DND-41 (cell line): Measurements from ENCODE around the gene MYOM1.

Experiments
- ATAC-seq: fragments of 200-7000 bp; cut with Tn5 transposase; 3 replicates; pipeline ENCODE4 v1.9.1; 2021; ENCODE audit warnings: low read depth; ENCODE audit not compliant: insufficient read depth
- DNase-seq: peaks from one replicate; pipeline ENCODE4 v3.0.0-alpha.2; 2020
- H2AFZ ChIP-seq: 2 replicates; pipeline ENCODE4 v1.6.0; 2012; ENCODE audit warnings: low read depth, low read length
- H3K27ac ChIP-seq: 2 replicates; pipeline ENCODE4 v1.5.1; 2012; ENCODE audit warnings: low read length, inconsistent platforms
- H3K27me3 ChIP-seq: fragments of 200-600 bp; sonication (generic); 2 replicates; pipeline ENCODE4 v1.6.0; 2012; ENCODE audit warnings: low read length, mild to moderate bottlenecking, inconsistent platforms; ENCODE audit not compliant: insufficient read depth, poor library complexity
- H3K36me3 ChIP-seq: 2 replicates; pipeline ENCODE4 v1.5.1; 2012; ENCODE audit warnings: low read length, inconsistent platforms; ENCODE audit not compliant: insufficient read depth
- H3K4me1 ChIP-seq: 2 replicates; pipeline ENCODE4 v1.5.1; 2012; ENCODE audit warnings: mild to moderate bottlenecking, low read length; ENCODE audit not compliant: insufficient read depth
- H3K4me2 ChIP-seq: 2 replicates; pipeline ENCODE4 v1.6.0; 2012; ENCODE audit warnings: mild to moderate bottlenecking, moderate library complexity, low read length, inconsistent platforms; ENCODE audit not compliant: insufficient read depth
- H3K4me3 ChIP-seq, 2 experiments: fragments of 200-600 bp in 1 of 2; shearing (Covaris generic) in 1 of 2; 2 replicates each; pipeline ENCODE4 v1.5.1; 2012 to 2016; ENCODE audit warnings: inconsistent platforms in 2 of 2, low read length in 2 of 2, mild to moderate bottlenecking in 2 of 2, low read depth in 1 of 2, moderate library complexity in 1 of 2
- H3K79me2 ChIP-seq: 2 replicates; pipeline ENCODE4 v1.6.0; 2012; ENCODE audit warnings: low read length, inconsistent platforms; ENCODE audit not compliant: insufficient read depth
- H3K9ac ChIP-seq: 2 replicates; pipeline ENCODE4 v1.6.0; 2012; ENCODE audit warnings: low read depth, mild to moderate bottlenecking, inconsistent platforms, low read length, moderate library complexity
- H3K9me3 ChIP-seq: 2 replicates; pipeline ENCODE4 v1.5.1; 2012; ENCODE audit warnings: low read length, moderate library complexity, mild to moderate bottlenecking, inconsistent platforms; ENCODE audit not compliant: insufficient read depth, severe bottlenecking
- H4K20me1 ChIP-seq: 2 replicates; pipeline ENCODE4 v1.6.0; 2012; ENCODE audit warnings: low read length; ENCODE audit not compliant: insufficient read depth
- EZH2 ChIP-seq: IDR thresholded peaks from 3 replicates; pipeline ENCODE4 v1.6.1; 2012; ENCODE audit warnings: borderline replicate concordance, low read depth, mild to moderate bottlenecking, moderate library complexity, low read length, inconsistent platforms; ENCODE audit not compliant: severe bottlenecking
- TF ChIP-seq, protein P1 (sequence below): IDR thresholded peaks from 2 replicates; pipeline ENCODE4 v1.5.1; 2012; ENCODE audit warnings: borderline replicate concordance, low read length, moderate library complexity, mild to moderate bottlenecking; ENCODE audit not compliant: poor library complexity, severe bottlenecking; ENCODE audit errors: extremely low read depth

Gene MYOM1

DNA sequence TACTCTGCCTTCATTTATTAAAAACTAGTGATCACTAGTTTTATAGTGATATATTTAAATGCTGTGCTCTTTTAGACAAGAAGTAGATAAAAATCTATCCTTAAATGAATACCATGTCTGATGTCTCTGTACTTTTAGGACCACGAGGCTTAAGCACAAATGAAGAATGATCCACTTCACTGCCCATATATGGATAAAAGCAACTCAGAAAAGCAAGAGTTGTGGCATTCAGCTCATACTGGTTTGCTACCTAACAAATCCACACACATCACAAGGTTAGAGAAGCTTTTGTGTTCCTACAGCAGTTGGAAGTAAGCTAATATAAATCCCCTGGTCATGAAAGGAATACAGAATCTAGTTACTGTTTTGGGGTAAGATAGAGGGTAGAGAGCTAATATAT, 134.2 kb downstream of the MYOM1 start:
- H3K9ac ChIP-seq: no peak overlapping the region
- H4K20me1 ChIP-seq: no peaks in the 10 kb centered on the region
- H3K36me3 ChIP-seq: no peaks in the 10 kb centered on the region
- ATAC-seq: no peak
- no peaks in the 10 kb centered on the region for H3K27me3 ChIP-seq
- H3K4me2 ChIP-seq: no peak overlapping the region
- no peak for TF ChIP-seq EZH2
- TF ChIP-seq, protein P1, sequence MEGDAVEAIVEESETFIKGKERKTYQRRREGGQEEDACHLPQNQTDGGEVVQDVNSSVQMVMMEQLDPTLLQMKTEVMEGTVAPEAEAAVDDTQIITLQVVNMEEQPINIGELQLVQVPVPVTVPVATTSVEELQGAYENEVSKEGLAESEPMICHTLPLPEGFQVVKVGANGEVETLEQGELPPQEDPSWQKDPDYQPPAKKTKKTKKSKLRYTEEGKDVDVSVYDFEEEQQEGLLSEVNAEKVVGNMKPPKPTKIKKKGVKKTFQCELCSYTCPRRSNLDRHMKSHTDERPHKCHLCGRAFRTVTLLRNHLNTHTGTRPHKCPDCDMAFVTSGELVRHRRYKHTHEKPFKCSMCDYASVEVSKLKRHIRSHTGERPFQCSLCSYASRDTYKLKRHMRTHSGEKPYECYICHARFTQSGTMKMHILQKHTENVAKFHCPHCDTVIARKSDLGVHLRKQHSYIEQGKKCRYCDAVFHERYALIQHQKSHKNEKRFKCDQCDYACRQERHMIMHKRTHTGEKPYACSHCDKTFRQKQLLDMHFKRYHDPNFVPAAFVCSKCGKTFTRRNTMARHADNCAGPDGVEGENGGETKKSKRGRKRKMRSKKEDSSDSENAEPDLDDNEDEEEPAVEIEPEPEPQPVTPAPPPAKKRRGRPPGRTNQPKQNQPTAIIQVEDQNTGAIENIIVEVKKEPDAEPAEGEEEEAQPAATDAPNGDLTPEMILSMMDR: no peak
- no peaks in the 10 kb centered on the region for H3K9me3 ChIP-seq
- H3K79me2 ChIP-seq: no peaks in the 10 kb centered on the region
- no peaks in the 10 kb centered on the region for H3K4me1 ChIP-seq
- DNase-seq: no peak
- H2AFZ ChIP-seq: no peak overlapping the region
- H3K4me3 ChIP-seq: no peak overlapping the region
- no peak overlapping the region for H3K27ac ChIP-seq

DNA sequence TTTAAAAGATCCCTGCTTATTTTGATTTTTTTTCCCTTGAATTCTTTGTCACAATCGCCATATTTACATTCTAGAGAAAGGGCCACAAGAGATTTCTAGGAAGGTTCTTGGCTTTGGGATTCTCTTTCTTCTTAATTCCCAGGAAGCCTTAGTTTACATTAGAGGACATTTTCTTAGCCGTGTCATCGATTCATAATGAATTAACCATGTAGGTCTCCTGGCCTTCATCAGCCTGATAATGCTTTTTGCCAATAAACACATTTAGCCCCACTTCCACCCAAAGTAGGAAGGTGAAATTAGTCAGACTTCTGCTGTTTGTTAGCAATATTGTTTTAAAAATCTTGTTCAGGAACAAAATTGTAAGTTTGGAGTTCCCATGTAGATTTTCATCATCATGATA, 135.6 kb downstream of the MYOM1 start:
- ATAC-seq: no peak
- no peaks in the 10 kb centered on the region for H3K79me2 ChIP-seq
- H3K27ac ChIP-seq: no peak overlapping the region

DNA sequence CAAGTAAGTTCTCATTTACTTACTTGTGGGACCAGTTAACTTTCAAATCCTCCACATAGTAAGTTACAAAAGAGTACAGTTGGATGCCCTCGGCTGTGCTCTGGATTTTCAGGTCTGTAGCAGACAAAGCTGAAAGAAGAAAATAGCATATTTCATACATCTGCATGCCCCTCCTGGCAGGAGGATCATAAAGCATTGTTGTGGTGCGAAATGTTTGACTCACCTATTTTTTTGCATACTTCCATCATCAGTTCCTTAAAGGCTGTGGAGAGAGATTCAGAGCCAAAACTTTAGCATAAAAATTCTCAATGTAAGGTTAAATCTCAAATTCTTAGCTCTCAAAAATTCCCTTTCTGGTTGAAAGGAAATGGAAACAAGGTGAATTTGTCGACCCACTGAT, 136.0 kb downstream of the MYOM1 start:
- no peaks in the 10 kb centered on the region for H3K36me3 ChIP-seq
- TF ChIP-seq, protein P1: no peak
- no peak for TF ChIP-seq EZH2
- H3K9ac ChIP-seq: no peak overlapping the region
- ATAC-seq (no peak), DNase-seq (no peak)
- H3K79me2 ChIP-seq: no peaks in the 10 kb centered on the region
- H3K27ac ChIP-seq: no peak overlapping the region
- no peak overlapping the region for H2AFZ ChIP-seq
- H3K9me3 ChIP-seq: no peaks in the 10 kb centered on the region
- H3K4me1 ChIP-seq: no peaks in the 10 kb centered on the region
- no peaks in the 10 kb centered on the region for H3K27me3 ChIP-seq
- no peaks in the 10 kb centered on the region for H4K20me1 ChIP-seq
- no peak overlapping the region for H3K4me3 ChIP-seq
- H3K4me2 ChIP-seq: no peak overlapping the region

More for the DNA sequence above, 135.6 kb downstream of the MYOM1 start:
- Histone ChIP-seq H2AFZ (no peak overlapping the region), H3K9me3 (no peaks in the 10 kb centered on the region), H3K27me3 (no peaks in the 10 kb centered on the region), H3K4me1 (no peaks in the 10 kb centered on the region), H3K4me3 (no peak overlapping the region), H3K36me3 (no peaks in the 10 kb centered on the region), H3K4me2 (no peak overlapping the region), H3K9ac (no peak overlapping the region), H4K20me1 (no peaks in the 10 kb centered on the region)
- no peak for TF ChIP-seq EZH2
- TF ChIP-seq, protein P1: no peak
- DNase-seq: no peak

DNA sequence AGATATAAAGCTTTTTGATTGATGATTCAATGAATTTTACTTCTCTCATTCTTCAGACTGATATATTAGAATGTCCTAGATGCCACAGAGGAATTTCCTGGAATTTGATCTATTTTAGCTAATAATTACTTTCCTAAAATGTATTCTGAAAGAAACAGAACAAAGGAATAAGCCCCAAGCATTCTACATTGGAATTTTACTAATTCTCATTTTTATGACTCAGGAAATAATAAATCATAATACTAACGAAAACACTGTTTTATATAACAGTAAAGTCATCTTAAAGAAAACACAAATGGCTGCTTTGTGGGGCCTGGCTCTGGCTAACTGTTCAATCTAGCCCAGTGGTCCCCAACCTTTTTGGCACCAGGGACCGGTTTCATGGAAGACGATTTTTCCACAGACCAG, 138.2 kb downstream of the MYOM1 start:
- Histone ChIP-seq H3K27me3 (no peaks in the 10 kb centered on the region), H3K4me1 (no peaks in the 10 kb centered on the region), H3K4me2 (no peak overlapping the region), H3K27ac (no peak overlapping the region), H4K20me1 (no peaks in the 10 kb centered on the region), H3K9me3 (no peaks in the 10 kb centered on the region), H3K79me2 (no peaks in the 10 kb centered on the region), H3K36me3 (no peaks in the 10 kb centered on the region), H3K4me3 (no peak overlapping the region), H3K9ac (no peak overlapping the region), H2AFZ (no peak overlapping the region)
- TF ChIP-seq, protein P1: no peak
- no peak for TF ChIP-seq EZH2
- DNase-seq: no peak
- ATAC-seq: no peak
